ENCODE measurements around the gene BMP7.

The BMP7 gene

DNA sequence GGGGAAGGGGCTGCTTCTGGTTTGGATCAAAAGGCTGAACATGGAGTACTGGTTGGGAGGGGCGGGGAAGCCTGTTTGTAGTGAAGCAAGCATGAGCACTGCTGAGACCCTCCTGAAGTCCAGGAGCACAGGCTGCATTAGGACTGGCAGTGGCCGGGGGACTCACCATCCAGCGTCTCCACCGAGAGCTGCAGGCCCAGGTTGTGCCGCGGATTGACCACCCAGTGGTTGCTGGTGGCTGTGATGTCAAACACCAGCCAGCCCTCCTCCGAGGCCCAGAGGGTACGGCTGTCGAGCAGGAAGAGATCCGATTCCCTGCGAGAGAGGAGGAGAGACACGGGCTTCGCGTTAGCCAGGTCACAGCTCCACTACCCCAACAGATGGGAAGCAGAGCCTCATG lies 64.1 kb downstream of the BMP7 start:
- TF ChIP-seq, protein P1, sequence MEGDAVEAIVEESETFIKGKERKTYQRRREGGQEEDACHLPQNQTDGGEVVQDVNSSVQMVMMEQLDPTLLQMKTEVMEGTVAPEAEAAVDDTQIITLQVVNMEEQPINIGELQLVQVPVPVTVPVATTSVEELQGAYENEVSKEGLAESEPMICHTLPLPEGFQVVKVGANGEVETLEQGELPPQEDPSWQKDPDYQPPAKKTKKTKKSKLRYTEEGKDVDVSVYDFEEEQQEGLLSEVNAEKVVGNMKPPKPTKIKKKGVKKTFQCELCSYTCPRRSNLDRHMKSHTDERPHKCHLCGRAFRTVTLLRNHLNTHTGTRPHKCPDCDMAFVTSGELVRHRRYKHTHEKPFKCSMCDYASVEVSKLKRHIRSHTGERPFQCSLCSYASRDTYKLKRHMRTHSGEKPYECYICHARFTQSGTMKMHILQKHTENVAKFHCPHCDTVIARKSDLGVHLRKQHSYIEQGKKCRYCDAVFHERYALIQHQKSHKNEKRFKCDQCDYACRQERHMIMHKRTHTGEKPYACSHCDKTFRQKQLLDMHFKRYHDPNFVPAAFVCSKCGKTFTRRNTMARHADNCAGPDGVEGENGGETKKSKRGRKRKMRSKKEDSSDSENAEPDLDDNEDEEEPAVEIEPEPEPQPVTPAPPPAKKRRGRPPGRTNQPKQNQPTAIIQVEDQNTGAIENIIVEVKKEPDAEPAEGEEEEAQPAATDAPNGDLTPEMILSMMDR (IDR thresholded peaks at IDR 0.05; ENCODE audit: low read depth, low read length), result no peak
- Histone ChIP-seq H3K27ac (no peak overlapping the region), H3K27me3 (ENCODE audit: insufficient read depth, low read depth, severe bottlenecking) (peaks cover 38% of the 10 kb centered on the region), H3K36me3 (no peaks in the 10 kb centered on the region), H3K9me3 (ENCODE audit: severe bottlenecking) (no peaks in the 10 kb centered on the region), H3K4me3 (ENCODE audit: low read depth, low read length) (no peak overlapping the region)
- DNase-seq, result no peak

DNA sequence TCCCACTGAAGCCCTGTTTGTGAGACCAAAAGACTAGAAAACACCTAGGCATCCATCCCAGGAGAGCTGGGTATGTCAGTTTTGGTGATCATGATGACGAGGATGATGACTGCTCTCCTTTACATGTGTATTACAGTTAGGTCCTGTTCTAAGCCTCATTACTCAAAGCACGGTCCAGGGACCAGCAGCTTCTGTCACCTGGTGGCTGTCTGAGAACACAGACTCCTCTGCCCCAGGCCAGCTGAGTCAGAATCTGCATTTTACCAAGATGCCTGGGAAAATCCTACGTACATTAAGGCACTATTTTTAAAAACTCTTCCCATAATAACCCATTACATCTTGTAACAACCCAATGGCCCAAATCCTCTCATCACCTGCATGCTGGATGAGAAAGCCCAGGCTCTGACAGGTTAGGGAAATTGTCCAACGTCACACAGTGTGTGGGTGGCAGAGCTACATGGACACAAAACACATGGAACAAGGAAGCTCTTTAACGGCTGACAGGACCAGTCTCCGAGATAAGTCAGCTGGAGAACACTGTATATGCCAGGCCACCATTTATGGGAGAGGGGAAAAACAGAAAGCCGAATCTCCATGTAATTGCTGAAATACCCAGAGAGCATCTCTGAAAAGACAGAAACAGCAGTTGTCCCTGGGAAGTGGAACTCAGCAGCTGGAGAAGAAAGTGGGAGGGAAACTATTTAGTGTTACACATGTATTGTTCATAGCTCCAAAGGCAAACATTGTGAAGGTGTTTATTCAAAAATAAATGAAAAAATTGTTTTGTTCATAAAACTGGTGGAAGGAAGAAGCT lies 65.4 kb downstream of the BMP7 start:
- H3K36me3 ChIP-seq, result no peaks in the 10 kb centered on the region
- no peak overlapping the region for H3K4me3 ChIP-seq (ENCODE audit: low read depth, low read length)
- H3K9me3 ChIP-seq (ENCODE audit: severe bottlenecking), result no peaks in the 10 kb centered on the region
- no peak overlapping the region for H3K27ac ChIP-seq
- DNase-seq, result no peak
- TF ChIP-seq, protein P1 (IDR thresholded peaks at IDR 0.05; ENCODE audit: low read depth, low read length), result no peak
- H3K27me3 ChIP-seq (ENCODE audit: insufficient read depth, low read depth, severe bottlenecking), result peaks cover 41% of the 10 kb centered on the region

- H3K9me3 ChIP-seq (ENCODE audit: severe bottlenecking), result no peaks in the 10 kb centered on the region
- no peak overlapping the region for H3K27ac ChIP-seq
- H3K36me3 ChIP-seq, result no peaks in the 10 kb centered on the region
- TF ChIP-seq, protein P1 (IDR thresholded peaks at IDR 0.05; ENCODE audit: low read depth, low read length), result no peak
- DNase-seq, result no peak
- peaks cover 48% of the 10 kb centered on the region for H3K27me3 ChIP-seq (ENCODE audit: insufficient read depth, low read depth, severe bottlenecking)
- H3K4me3 ChIP-seq (ENCODE audit: low read depth, low read length), result no peak overlapping the region
Observed at GRCh38 chr20:57199656-57200405, 66.6 kb downstream of the BMP7 start.

- Histone ChIP-seq H3K9me3 (ENCODE audit: severe bottlenecking) (no peaks in the 10 kb centered on the region), H3K27me3 (ENCODE audit: insufficient read depth, low read depth, severe bottlenecking) (peaks cover 42% of the 10 kb centered on the region), H3K4me3 (ENCODE audit: low read depth, low read length) (no peak overlapping the region), H3K27ac (no peak overlapping the region), H3K36me3 (no peaks in the 10 kb centered on the region)
- TF ChIP-seq, protein P1 (IDR thresholded peaks at IDR 0.05; ENCODE audit: low read depth, low read length), result no peak
- no peak for DNase-seq
Observed at GRCh38 chr20:57198132-57199072, 68.0 kb downstream of the BMP7 start.

DNA sequence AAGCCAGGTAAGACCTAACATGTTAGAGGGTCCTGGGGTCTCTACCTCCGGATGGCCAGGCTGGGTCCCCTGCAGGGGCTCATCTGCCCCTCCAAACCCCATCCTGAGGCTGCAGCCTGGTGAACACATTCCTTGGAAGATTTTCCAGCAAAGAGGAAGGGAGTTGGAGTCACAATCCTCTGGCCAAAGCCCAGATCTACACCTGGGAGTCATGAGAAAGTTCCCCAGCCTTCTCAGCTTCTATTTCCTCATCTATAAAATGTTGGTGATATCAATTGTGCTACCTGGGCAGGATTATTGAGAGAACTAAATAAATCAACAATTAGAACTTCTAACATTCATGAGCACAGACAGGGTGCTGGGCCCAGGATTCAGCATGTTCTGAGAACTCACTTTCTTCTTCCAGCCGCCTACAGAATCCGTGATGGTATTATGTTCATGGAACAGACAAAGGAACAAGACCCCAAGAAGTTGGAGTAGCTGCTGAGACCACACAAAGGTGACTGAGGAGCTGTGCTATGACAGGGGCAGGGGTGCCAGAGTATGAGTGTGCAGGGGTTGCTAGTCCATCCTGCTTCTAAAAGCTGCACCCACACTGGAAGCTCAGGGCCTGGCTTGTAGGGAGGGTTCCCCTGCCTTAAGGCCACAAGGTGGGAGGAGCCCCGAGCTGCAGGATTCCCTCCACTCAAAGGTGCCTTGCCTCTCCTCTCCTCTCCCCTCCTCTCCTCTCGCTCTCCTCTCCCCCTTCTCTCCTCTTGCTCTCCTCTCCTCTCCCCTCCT lies 68.9 kb downstream of the BMP7 start:
- no peak overlapping the region for H3K27ac ChIP-seq

More for the DNA sequence above, 68.9 kb downstream of the BMP7 start:
- DNase-seq, result no peak
- TF ChIP-seq, protein P1 (IDR thresholded peaks at IDR 0.05; ENCODE audit: low read depth, low read length), result no peak
- H3K9me3 ChIP-seq (ENCODE audit: severe bottlenecking), result no peaks in the 10 kb centered on the region
- no peaks in the 10 kb centered on the region for H3K36me3 ChIP-seq
- peaks cover 42% of the 10 kb centered on the region for H3K27me3 ChIP-seq (ENCODE audit: insufficient read depth, low read depth, severe bottlenecking)
- no peak overlapping the region for H3K4me3 ChIP-seq (ENCODE audit: low read depth, low read length)

All from WERI-Rb-1 (cell line).